Naive thymus-derived CD4-positive, alpha-beta T cell (primary cell): ENCODE results near the gene BCCIP. TPM values are rescaled to one million over a fixed set of nuclear protein-coding genes. Genes with fewer than 3 reads are reported as not detected.

Source experiments
- ATAC-seq: fragments of 150-1000 bp; cut with Tn5 transposase; 2 replicates; pipeline ENCODE4 v1.10.0; 2021; ENCODE audit warnings: mild to moderate bottlenecking, moderate library complexity
- CTCF ChIA-PET: fragments of 350-600 bp; sonication (Branson Sonifier 250); formaldehyde crosslinking; loops from one replicate; lab custom pipeline; 2021; ENCODE audit warnings: antibody characterized with exemption; lab: Charles Lee
- POLR2A ChIA-PET: fragments of 350-600 bp; sonication (Branson Sonifier 250); formaldehyde crosslinking; loops from one replicate; lab custom pipeline; 2021; ENCODE audit warnings: antibody characterized with exemption, inconsistent platforms; lab: Charles Lee
- DNase-seq, 9 donors: peaks; one replicate each; pipeline versions ENCODE4 v3.0.0 to v3.0.0-alpha.2; 2020 to 2022; ENCODE audit warnings: mixed read lengths in 1 of 9
- H3K27ac ChIP-seq: one replicate; pipeline ENCODE4 v1.7.0; 2013; ENCODE audit warnings: mild to moderate bottlenecking, low read depth, low read length, moderate library complexity
- H3K27me3 ChIP-seq, 2 donors: one replicate each; pipeline ENCODE4 v1.7.0; 2013; ENCODE audit warnings: low read length in 2 of 2, mild to moderate bottlenecking in 2 of 2, moderate library complexity in 2 of 2; ENCODE audit not compliant: control insufficient read depth in 2 of 2, insufficient read depth in 2 of 2
- H3K36me3 ChIP-seq, 3 experiments: 1 replicate in 2 of 3; 2 replicates in 1 of 3; pipeline ENCODE4 v1.7.0; 2013; ENCODE audit warnings: low read length in 3 of 3, mild to moderate bottlenecking in 3 of 3, moderate library complexity in 1 of 3; ENCODE audit not compliant: insufficient read depth in 3 of 3, control insufficient read depth in 2 of 3
- H3K4me1 ChIP-seq, 2 donors: one replicate each; pipeline ENCODE4 v1.7.0; 2013; ENCODE audit warnings: low read length in 2 of 2, mild to moderate bottlenecking in 2 of 2, moderate library complexity in 1 of 2; ENCODE audit not compliant: control insufficient read depth in 2 of 2, insufficient read depth in 2 of 2
- H3K4me3 ChIP-seq: 2 replicates; pipeline ENCODE4 v1.7.0; 2013; ENCODE audit warnings: mild to moderate bottlenecking, low read length
- H3K9me3 ChIP-seq, 3 experiments: 1 replicate in 2 of 3; 2 replicates in 1 of 3; pipeline ENCODE4 v1.7.0; 2013; ENCODE audit warnings: low read length in 3 of 3; ENCODE audit not compliant: control insufficient read depth in 2 of 3
- H3K27ac Mint-ChIP-seq, 9 donors: one replicate each; pipeline ENCODE4 v1.8.0; 2020 to 2022; ENCODE audit warnings: mixed read lengths in 9 of 9, mild to moderate bottlenecking in 8 of 9, moderate library complexity in 5 of 9, inconsistent platforms in 2 of 9
- H3K27me3 Mint-ChIP-seq, 5 donors: one replicate each; pipeline ENCODE4 v1.8.0; 2021 to 2022; ENCODE audit warnings: mixed read lengths in 5 of 5, mild to moderate bottlenecking in 1 of 5
- H3K36me3 Mint-ChIP-seq, 5 donors: one replicate each; pipeline ENCODE4 v1.8.0; 2020 to 2022; ENCODE audit warnings: mixed read lengths in 5 of 5, mild to moderate bottlenecking in 3 of 5, inconsistent platforms in 1 of 5
- H3K4me1 Mint-ChIP-seq, 7 donors: one replicate each; pipeline ENCODE4 v1.8.0; 2020 to 2022; ENCODE audit warnings: mixed read lengths in 7 of 7, mild to moderate bottlenecking in 3 of 7, inconsistent platforms in 1 of 7
- H3K4me3 Mint-ChIP-seq, 10 donors: one replicate each; pipeline ENCODE4 v1.8.0; 2020 to 2022; ENCODE audit warnings: mild to moderate bottlenecking in 10 of 10, mixed read lengths in 10 of 10, moderate library complexity in 6 of 10, inconsistent platforms in 2 of 10
- H3K9me3 Mint-ChIP-seq, 11 donors: one replicate each; pipeline ENCODE4 v1.8.0; 2020 to 2022; ENCODE audit warnings: mixed read lengths in 11 of 11, mild to moderate bottlenecking in 4 of 11, inconsistent platforms in 1 of 11, moderate library complexity in 1 of 11
- intact Hi-C, 2 donors: fragments of 100-400 bp; cut with micrococcal nuclease; formaldehyde crosslinking; loops; one replicate each; pipeline ENCODE4 v1.15.1; 2023
- polyA plus RNA-seq, 2 donors: library from polyadenylated mRNA; unstranded; fragments of 300-500 nt; fragmentation: Illumina TruSeq; gene quantifications; one replicate each; pipeline ENCODE4 v1.2.3, GENCODE V29; 2021
- total RNA-seq, 6 experiments: library from RNA in 5 of 6; stranded (reverse) in 5 of 6; gene quantifications; 1 replicate in 5 of 6; 2 replicates in 1 of 6; pipeline ENCODE4 v1.2.3 and lab custom pipeline; 2021 to 2026

The BCCIP gene
- total and polyA plus RNA-seq, 7 experiments from 2014 or later, result 31.3 to 105 (median 48.8) TPM

DNA sequence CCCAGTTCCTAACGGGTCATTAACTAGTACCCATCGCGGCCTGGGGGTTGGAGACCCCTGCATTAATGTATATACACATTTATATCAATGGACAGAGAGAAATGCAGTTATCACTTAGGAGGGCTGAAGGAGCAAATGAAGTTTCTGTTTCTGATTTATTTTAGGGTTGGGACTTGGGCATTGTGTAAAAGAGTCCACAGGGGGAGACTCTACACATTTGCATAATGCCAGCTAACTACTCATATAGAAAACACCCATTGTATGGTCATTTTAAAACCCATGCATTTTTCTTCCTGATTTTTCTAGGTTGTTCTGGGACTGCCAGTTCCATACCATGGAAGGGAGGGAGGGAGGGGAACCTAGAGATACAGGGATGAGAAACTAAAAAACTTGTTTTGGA is 23.5 kb downstream of the BCCIP start:
- H3K9me3 ChIP-seq, result no peaks in the 10 kb centered on the region
- POLR2A ChIA-PET, result no interaction called here
- Mint-ChIP-seq H3K4me1 (no peaks in the 10 kb centered on the region), H3K36me3 (peaks cover 6 to 30% (median 13%) of the 10 kb centered on the region in 5 donors), H3K27me3 (no peaks in the 10 kb centered on the region), H3K27ac (no peak overlapping the region), H3K9me3 (no peaks in the 10 kb centered on the region), H3K4me3 (no peak overlapping the region)
- DNase-seq (no peak), ATAC-seq (no peak)
- H3K27me3 ChIP-seq, result no peaks in the 10 kb centered on the region
- CTCF ChIA-PET, result no interaction called here
- no peak overlapping the region for H3K4me3 ChIP-seq
- H3K4me1 ChIP-seq, result no peaks in the 10 kb centered on the region
- no peak overlapping the region for H3K27ac ChIP-seq
- intact Hi-C loops, result no loop called here
- H3K36me3 ChIP-seq, result peaks cover 0 to 25% (median 0%) of the 10 kb centered on the region in 3 experiments

DNA sequence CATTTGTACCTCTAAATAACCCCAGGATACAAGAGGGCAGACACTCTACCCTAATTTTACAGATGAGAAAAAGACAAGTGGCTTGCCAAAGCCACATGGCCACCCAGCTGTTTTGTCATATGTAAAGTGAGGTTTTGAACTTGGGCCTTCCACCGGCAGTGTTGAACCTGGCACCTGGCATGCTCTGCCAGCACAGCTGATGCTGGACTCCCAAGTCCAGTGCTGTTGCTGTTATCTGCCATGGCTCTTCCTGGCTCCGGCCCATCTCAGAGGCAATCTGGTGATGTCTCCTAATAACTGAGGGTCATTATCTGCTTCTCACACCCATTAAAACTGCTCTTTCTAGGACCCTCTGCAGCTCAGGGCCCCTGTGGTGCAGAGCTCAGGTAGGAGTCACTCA is 25.0 kb downstream of the BCCIP start:
- H3K27ac Mint-ChIP-seq, result no peak overlapping the region
- POLR2A ChIA-PET, result no interaction called here
- DNase-seq, result no peak

GRCh38 chr10:125848857-125849256 is 25.5 kb downstream of the BCCIP start:
- peaks cover 0 to 27% (median 0%) of the 10 kb centered on the region in 3 experiments for H3K36me3 ChIP-seq
- H3K4me1 ChIP-seq, result no peaks in the 10 kb centered on the region
- H3K27me3 Mint-ChIP-seq, result no peaks in the 10 kb centered on the region
- no peak overlapping the region for H3K27ac ChIP-seq
- H3K36me3 Mint-ChIP-seq, result peaks cover 10 to 30% (median 21%) of the 10 kb centered on the region in 5 donors
- DNase-seq (no peak), ATAC-seq (no peak)
- H3K9me3 ChIP-seq, result no peaks in the 10 kb centered on the region
- no peaks in the 10 kb centered on the region for H3K9me3 Mint-ChIP-seq
- H3K27me3 ChIP-seq, result no peaks in the 10 kb centered on the region
- H3K4me3 ChIP-seq, result no peak overlapping the region
- ChIA-PET CTCF (no interaction called here), POLR2A (no interaction called here)
- no peak overlapping the region for H3K4me3 Mint-ChIP-seq
- H3K4me1 Mint-ChIP-seq, result no peaks in the 10 kb centered on the region
- intact Hi-C loops, result no loop called here
- no peak overlapping the region for H3K27ac Mint-ChIP-seq

More for the DNA sequence above, 25.0 kb downstream of the BCCIP start:
- CTCF ChIA-PET, result no interaction called here
- no peaks in the 10 kb centered on the region for H3K27me3 Mint-ChIP-seq
- H3K9me3 Mint-ChIP-seq, result no peaks in the 10 kb centered on the region
- ATAC-seq, result no peak
- H3K4me1 Mint-ChIP-seq, result no peaks in the 10 kb centered on the region
- Histone ChIP-seq H3K9me3 (no peaks in the 10 kb centered on the region), H3K4me3 (no peak overlapping the region), H3K4me1 (no peaks in the 10 kb centered on the region), H3K27me3 (no peaks in the 10 kb centered on the region), H3K27ac (no peak overlapping the region), H3K36me3 (peaks cover 0 to 27% (median 0%) of the 10 kb centered on the region in 3 experiments)
- peaks cover 10 to 30% (median 21%) of the 10 kb centered on the region in 5 donors for H3K36me3 Mint-ChIP-seq
- intact Hi-C loops, result no loop called here
- H3K4me3 Mint-ChIP-seq, result no peak overlapping the region

- Histone ChIP-seq H3K4me1 (no peaks in the 10 kb centered on the region), H3K4me3 (no peak overlapping the region), H3K27me3 (no peaks in the 10 kb centered on the region), H3K9me3 (no peaks in the 10 kb centered on the region), H3K36me3 (peaks cover 0 to 27% (median 0%) of the 10 kb centered on the region in 3 experiments), H3K27ac (no peak overlapping the region)
- ATAC-seq (no peak), DNase-seq (no peak)
- H3K9me3 Mint-ChIP-seq, result no peaks in the 10 kb centered on the region
- no peaks in the 10 kb centered on the region for H3K27me3 Mint-ChIP-seq
- ChIA-PET POLR2A (no interaction called here), CTCF (no interaction called here)
- H3K4me3 Mint-ChIP-seq, result no peak overlapping the region
- H3K4me1 Mint-ChIP-seq, result no peaks in the 10 kb centered on the region
- H3K36me3 Mint-ChIP-seq, result peaks cover 10 to 30% (median 21%) of the 10 kb centered on the region in 5 donors
- intact Hi-C loops, result no loop called here
- H3K27ac Mint-ChIP-seq, result no peak overlapping the region
Observed at GRCh38 chr10:125849448-125849847, 26.1 kb downstream of the BCCIP start.

DNA sequence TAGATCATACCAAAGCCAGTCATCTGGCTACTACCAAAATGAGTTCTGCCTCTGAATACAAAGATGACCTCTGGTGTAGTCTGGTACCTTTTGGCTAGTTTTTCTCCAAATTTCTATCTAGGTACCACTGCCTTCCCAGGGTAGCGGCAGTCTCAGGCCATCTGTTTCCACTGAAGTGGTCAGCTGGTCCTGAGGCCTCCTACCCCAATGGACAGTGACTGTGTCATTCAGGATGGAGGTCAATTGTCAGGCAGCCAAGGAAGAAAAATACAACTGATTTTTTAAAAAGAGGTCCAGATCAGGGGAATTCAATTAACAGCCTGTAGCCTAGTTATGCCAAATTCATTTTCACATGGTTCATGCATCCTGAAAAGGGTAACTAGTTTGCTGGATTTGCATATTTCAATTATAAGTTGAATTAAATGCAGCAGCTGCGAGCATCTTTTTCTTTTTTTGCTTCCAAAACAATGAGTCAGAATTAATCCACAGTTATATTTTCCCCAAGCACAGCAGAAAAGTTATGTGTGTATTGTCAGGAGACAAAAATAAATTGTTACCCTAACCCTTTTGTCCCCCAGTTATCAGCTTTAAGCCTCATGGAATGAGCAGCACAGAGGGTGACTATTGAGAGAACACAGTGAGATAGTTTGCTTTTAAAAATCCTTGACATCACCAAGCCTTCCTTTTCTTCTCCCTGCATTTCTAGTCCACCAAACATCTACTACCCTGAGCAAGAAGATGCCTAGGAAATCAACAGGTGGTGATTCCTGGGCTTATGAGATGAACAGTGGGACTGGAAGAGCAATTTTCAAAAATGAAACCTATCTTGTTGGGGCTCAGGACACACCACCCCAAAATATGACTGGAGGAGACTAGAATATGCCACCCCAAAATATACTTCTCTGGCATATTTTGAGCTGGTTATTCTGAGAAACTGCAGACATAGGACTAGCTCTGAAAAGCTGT is 27.7 kb downstream of the BCCIP start:
- peaks cover 0 to 23% (median 0%) of the 10 kb centered on the region in 3 experiments for H3K36me3 ChIP-seq
- no peaks in the 10 kb centered on the region for H3K9me3 ChIP-seq
- Mint-ChIP-seq H3K4me3 (no peak overlapping the region), H3K9me3 (no peaks in the 10 kb centered on the region), H3K27ac (peak overlapping the region in 1 of 9 donors; percentile 38), H3K36me3 (peaks cover 10 to 30% (median 21%) of the 10 kb centered on the region in 5 donors), H3K27me3 (no peaks in the 10 kb centered on the region), H3K4me1 (no peaks in the 10 kb centered on the region)
- ChIA-PET CTCF (no interaction called here), POLR2A (no interaction called here)
- DNase-seq (no peak), ATAC-seq (no peak)
- H3K27me3 ChIP-seq, result no peaks in the 10 kb centered on the region
- H3K4me3 ChIP-seq, result no peak overlapping the region
- no peak overlapping the region for H3K27ac ChIP-seq
- intact Hi-C loops, result no loop called here
- H3K4me1 ChIP-seq, result no peaks in the 10 kb centered on the region

DNA sequence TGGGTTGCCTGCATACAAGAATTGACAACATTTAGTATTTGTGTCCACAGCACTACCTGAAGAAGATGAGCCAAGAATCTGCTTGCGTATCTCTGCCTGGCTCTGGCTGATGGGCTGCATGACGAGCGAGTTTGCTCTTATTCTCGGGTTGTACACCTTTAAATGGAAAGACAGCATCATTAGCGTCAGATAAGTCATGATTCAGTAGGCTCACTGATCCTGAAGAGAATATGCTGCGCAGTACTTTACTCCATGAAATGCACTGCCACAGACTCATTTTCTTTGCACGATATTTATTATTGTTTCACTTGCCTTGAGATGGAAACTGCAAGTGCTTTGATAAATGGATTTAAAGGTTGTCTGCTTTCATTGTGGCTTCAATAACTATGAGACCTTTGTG is 29.1 kb downstream of the BCCIP start:
- Histone ChIP-seq H3K9me3 (no peaks in the 10 kb centered on the region), H3K36me3 (peaks cover 0 to 16% (median 0%) of the 10 kb centered on the region in 3 experiments), H3K4me3 (no peak overlapping the region), H3K4me1 (no peaks in the 10 kb centered on the region), H3K27me3 (no peaks in the 10 kb centered on the region), H3K27ac (no peak overlapping the region)
- no peak for DNase-seq
- no peaks in the 10 kb centered on the region for H3K9me3 Mint-ChIP-seq
- no peak for ATAC-seq
- H3K36me3 Mint-ChIP-seq, result peaks cover 10 to 30% (median 21%) of the 10 kb centered on the region in 5 donors
- H3K4me1 Mint-ChIP-seq, result no peaks in the 10 kb centered on the region
- no peaks in the 10 kb centered on the region for H3K27me3 Mint-ChIP-seq
- H3K4me3 Mint-ChIP-seq, result no peak overlapping the region
- intact Hi-C loops, result no loop called here
- POLR2A ChIA-PET, result no interaction called here
- CTCF ChIA-PET, result no interaction called here
- H3K27ac Mint-ChIP-seq, result peak overlapping the region in 1 of 9 donors; percentile 14
